ENCODE measurements around the gene SLC1A4.

GRCh38 chr2:65027616-65028244 is 38.5 kb downstream of the SLC1A4 start:
- no peak for TF ChIP-seq POLR2AphosphoS5 (IDR thresholded peaks at IDR 0.05; ENCODE audit: low read depth, low read length)
- TF ChIP-seq REST (IDR thresholded peaks at IDR 0.05; ENCODE audit: insufficient read depth in 1 of 2, low read depth in 2 of 2, low read length in 2 of 2), result no peak
- no peak for TF ChIP-seq TAF1 (IDR thresholded peaks at IDR 0.05; ENCODE audit: borderline replicate concordance, insufficient read depth, low read length)
- TF ChIP-seq SIN3A (IDR thresholded peaks at IDR 0.05; ENCODE audit: borderline replicate concordance, insufficient read depth, low read length), result no peak
- no peak for TF ChIP-seq FOXP2 (optimal IDR thresholded peaks at IDR 0.05; ENCODE audit: borderline replicate concordance, extremely low read depth, extremely low read length, insufficient read depth)
